Bone marrow (tissue), 2 donors: ENCODE measurements around the gene CDH4.

ENCODE experiments used
- DNase-seq, 2 donors: peaks; one replicate each; lab custom pipeline; 2025; lab: John Stamatoyannopoulos, UW

The CDH4 gene

GRCh38 chr20:61631751-61632150 lies 379.7 kb downstream of the CDH4 start:
- no peak for DNase-seq

DNA sequence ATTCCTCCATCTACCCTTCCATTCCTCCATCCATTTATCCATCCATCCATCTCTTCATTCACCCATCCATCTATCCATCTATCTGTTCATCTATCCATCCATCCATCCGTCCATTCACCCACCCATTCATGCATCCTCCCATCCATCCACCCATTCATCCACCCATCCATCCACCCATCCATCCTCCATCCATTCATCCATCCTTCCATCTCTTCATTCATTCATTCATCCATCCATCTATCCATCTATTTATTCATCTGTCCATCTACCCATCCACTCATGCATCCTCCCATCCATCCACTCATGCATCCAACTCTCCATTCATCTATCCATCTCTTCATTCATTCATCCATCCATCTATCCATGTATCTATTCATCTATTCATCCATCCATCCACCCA lies 380.9 kb downstream of the CDH4 start:
- no peak for DNase-seq

- DNase-seq: no peak
Measured at GRCh38 chr20:61634376-61635145, 382.5 kb downstream of the CDH4 start.

- DNase-seq: no peak
Measured at GRCh38 chr20:61635721-61636455, 383.8 kb downstream of the CDH4 start.

DNA sequence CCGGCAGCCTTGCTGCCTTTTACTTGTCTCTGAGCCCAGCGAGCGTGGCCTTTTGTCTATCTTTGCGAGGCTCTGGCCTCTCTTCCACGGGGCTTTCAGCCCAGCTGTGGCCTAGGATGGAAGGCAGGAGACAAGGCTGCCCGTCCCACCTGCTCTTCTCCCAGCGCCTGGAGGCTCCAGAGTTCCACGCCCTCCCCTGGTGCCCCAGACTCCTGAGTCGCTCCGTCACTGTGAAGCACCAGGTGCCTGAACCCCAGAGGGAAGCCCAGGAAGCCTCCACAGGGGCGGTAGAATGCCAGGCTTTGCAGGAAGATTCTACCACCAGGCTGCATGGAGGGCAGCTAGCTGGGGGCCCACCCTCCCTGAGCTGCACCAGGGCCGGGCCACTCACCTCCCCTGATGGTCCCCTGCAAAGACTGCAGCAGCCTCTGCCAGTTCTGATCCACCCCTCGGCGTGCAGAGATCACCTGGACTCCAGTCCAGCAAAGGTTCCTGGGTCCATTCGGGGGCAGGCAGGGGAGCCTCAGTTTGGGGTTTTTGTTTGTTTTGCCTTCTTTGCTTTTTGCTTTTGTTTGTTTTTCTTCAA lies 384.6 kb downstream of the CDH4 start:
- no peak for DNase-seq

GRCh38 chr20:61638802-61639585 lies 386.9 kb downstream of the CDH4 start:
- DNase-seq: no peak

DNA sequence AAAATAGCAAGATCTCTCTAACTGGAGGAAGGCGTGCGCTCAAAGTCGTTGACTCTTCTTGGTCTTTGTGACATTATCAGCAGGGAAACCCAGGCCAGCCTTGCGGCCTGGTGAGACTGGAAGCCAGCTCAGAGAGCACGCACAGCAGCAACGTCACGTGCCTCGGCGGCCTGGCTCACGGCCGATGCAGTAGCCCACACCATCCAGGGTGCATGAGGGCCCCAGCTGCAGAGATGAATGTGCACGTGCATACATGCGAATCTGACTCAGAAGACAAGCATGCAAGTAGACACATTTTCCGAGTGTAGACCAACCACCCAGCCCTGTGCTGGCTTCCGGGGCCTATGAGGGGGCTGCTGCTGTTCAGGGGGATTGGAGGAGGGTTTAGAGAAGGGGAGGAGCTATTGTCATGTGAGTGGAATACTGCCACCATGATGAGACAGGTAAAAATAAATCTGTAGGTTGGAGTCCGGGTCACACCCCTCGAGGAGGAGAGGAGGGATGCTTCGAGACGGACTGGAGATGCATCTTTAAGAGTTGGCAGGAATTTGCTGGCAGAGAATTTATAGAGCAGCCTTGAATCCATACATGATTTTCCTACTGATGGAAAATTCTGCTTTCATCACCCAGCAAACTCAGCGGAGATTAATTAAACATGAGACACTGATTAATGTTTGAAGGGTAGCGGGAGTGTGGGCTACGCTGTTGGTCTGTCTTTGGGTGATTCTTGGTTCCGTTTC lies 388.2 kb downstream of the CDH4 start:
- no peak for DNase-seq

DNA sequence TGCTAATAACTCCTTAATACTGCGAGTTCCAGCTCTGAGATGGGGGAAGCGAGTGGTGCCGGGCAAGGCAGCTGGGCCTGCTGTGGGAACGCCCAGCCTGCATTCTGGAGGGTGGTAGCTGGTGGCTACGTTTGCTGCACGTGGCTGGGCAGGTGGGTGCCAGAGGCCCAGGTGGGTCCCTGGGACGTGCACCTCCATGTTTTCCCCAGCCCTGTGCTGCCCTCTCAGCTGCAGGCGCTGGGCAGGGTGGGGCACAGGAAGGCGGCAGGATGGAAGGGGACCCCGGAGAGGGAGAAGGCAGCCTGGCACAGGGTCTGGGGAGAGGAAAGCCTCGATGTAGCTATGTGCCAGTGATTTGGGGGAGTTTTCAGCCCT lies 388.8 kb downstream of the CDH4 start:
- no peak for DNase-seq

GRCh38 chr20:61643656-61644377 lies 391.8 kb downstream of the CDH4 start:
- DNase-seq: no peak

DNA sequence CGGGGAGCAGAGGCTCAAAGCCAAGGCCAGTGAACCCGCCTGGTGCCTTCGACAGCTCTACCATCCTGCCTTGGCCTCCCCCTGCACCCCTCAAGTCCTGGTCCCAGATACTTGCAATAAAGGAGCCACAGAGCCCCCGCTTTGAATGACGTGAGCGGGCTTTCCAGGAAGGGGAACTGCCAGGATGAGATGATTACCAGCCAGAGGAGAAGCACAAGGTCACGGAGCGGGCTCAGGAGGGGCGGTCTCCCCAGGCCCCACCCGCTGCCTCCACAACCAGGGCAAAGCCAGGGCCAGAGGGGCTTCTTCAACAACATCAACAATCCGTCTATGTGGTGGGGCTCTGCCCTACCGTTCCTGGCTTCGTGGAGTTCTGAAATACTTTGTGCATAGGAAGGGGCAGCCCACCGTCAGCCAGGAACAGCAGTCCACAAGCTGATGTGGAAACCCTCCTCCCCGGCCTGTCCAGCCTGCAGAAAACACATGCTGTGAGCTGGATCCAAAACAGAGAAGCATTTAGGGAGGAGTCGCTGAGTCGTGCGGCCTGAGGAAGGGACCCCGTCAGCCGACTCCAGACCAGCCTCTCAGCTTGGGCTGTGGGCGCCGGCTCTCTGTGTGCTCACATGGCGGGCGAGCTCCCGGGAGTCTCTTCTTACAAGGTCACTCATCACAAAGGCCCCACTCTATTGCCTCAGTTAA lies 392.5 kb downstream of the CDH4 start:
- DNase-seq: no peak

GRCh38 chr20:61645732-61646131 lies 393.7 kb downstream of the CDH4 start:
- DNase-seq: no peak

GRCh38 chr20:61646453-61646852 lies 394.4 kb downstream of the CDH4 start:
- no peak for DNase-seq

DNA sequence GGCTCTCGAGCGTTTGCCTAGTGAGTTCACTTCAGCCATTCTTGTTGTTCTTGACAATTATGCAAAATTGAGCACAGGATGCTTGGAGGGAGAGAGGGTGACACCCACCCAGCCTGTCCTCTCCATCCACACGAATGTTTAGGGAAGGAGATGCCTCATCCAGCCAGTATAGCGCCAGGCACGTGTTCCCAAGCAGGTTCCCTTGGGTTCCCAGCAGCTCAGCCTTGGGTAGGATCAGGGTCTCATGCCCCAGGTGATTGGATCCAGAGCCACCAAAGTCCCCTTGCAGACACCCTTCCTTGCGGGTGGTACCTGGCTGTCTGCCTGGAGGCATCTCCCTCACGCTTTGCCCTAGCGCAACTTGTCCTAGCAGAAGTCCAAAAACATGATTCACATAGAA lies 394.9 kb downstream of the CDH4 start:
- DNase-seq: no peak

DNA sequence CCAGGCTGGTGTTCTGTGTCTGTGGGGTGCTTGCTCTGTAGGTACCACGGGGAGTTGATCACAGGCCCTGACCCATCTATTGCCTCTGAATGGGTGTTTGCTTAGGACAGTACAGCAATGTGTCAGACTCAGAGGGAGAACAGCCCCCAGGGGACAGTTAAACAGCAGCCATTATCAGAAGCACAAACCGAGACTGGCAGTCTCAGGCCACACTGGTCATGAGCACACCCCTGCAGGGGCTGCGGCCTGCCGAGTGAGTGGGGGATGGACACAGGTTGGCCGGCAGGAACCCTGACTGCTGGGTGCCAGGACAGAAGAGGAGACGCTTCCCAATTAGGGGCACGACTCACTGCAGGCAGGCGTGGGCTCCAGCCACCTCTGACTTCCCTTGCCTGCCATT lies 395.6 kb downstream of the CDH4 start:
- no peak for DNase-seq

- no peak for DNase-seq
Measured at GRCh38 chr20:61649105-61649859, 397.2 kb downstream of the CDH4 start.

GRCh38 chr20:61649860-61650162 lies 397.8 kb downstream of the CDH4 start:
- DNase-seq: no peak

DNA sequence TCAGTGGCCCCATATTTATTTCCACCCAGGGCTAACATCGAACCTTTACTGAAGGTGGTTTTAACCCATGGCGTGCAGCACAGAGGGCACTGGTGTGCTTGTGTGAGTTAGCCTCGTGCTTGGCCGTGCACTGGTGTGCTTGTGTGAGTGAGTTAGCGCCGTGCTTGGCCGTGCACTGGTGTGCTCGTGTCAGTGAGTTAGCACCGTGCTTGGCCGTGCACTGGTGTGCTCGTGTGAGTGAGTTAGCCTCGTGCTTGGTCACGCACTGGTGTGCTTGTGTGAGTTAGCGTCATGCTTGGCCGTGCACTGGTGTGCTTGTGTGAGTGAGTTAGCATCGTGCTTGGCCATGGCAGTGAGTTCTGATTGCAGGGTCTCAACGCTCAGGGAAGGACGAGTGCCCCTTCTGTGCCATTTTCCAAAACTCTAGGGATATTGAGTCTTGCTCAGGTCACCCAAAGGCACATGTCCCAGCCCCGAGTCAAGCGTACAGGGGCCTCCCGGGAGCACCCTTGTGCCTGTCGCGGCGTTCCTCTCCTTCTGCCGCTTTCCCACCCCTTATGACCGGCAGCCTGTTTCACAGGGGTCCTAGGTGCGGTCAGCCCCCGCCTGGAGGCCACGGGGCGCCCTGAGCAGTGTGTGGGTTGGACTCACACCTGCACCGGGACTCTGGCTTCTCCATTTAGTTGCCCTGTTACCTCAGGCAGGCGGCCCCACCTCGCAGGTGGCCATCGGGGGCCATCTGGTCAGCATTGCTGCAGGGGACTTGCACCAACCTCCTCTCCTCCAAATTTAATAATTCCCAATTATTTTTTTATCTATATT lies 399.1 kb downstream of the CDH4 start:
- no peak for DNase-seq

DNA sequence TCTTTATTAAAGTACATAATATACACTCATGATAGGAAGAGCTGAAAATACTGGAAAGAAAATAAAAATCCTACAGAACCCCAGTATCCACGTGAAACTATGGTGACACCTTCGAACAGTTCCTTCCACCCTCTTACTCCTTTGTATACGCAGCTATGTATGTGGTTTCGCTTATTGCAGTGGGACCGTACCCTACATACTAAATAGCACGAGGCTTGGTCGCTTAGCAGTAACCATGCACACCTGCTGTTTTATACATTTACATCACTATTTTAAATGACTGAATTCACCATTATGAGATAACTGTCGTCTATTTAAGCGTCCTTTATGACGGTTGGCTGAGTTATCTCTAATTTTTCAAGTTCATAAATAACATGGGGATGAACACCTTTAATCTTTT lies 400.1 kb downstream of the CDH4 start:
- DNase-seq: no peak

DNA sequence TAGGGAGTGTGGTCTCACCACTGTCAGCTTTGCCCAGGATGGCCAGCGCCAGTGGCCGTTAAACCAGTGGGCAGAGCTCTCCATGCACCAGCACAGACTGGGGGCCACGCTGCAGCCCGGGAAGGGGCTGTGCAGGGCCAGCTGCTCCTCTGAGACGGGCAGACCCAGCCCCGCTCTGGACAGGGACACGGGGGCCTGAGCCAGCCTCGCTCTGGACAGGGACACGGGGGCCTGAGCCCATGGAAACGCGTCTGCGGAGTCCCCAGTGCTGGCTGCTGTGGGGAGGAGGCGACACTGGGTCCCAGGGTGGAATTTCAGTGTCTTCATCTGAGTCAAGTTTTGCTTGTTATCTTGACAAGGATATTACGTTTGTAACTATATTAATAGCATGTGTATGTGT lies 402.7 kb downstream of the CDH4 start:
- DNase-seq: no peak
